ENCODE results near the gene UBE3D.

DNA sequence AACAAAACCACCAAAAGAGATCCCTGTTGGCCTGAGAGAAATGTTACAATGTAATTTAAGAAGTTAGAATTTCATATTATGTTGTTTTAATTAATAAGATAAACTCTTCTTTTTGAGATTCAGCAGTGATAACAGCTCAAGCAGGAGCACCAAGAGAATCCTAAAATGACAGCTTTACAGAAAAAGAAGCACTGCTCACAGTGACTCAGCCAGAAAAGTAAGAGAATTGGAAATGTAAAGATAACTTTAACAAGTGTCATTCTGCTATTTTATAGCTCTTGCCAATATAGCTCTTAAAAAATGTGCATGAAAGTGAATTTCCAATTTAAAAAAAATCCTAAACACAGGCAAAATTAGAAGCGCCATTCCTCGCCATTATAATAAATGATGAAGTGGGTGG, 111.3 kb downstream of the UBE3D start:
- TF ChIP-seq, protein P1, sequence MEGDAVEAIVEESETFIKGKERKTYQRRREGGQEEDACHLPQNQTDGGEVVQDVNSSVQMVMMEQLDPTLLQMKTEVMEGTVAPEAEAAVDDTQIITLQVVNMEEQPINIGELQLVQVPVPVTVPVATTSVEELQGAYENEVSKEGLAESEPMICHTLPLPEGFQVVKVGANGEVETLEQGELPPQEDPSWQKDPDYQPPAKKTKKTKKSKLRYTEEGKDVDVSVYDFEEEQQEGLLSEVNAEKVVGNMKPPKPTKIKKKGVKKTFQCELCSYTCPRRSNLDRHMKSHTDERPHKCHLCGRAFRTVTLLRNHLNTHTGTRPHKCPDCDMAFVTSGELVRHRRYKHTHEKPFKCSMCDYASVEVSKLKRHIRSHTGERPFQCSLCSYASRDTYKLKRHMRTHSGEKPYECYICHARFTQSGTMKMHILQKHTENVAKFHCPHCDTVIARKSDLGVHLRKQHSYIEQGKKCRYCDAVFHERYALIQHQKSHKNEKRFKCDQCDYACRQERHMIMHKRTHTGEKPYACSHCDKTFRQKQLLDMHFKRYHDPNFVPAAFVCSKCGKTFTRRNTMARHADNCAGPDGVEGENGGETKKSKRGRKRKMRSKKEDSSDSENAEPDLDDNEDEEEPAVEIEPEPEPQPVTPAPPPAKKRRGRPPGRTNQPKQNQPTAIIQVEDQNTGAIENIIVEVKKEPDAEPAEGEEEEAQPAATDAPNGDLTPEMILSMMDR (IDR thresholded peaks at IDR 0.05) = no peak
- no peak for TF ChIP-seq POLR2A (IDR thresholded peaks at IDR 0.05)
